Tibial nerve (tissue), 4 donors: ENCODE results near the gene EPS8L3. TPM values are rescaled to one million over a fixed set of nuclear protein-coding genes. Genes with fewer than 3 reads are reported as not detected.

Experiments
- DNase-seq, 2 donors: peaks; one replicate each; pipeline ENCODE4 v3.0.0-alpha.2; 2019; ENCODE audit warnings: low spot score in 2 of 2
- H3K27ac ChIP-seq, 4 donors: fragments of 200-600 bp; sonication (generic) in 3 of 4; one replicate each; pipeline ENCODE4 v1.5.1; 2017 to 2019; ENCODE audit warnings: mild to moderate bottlenecking in 1 of 4
- H3K27me3 ChIP-seq, 2 donors: fragments of 200-600 bp; sonication (generic) in 1 of 2; one replicate each; pipeline versions ENCODE4 v1.5.1 to v1.6.0; 2017 to 2019
- H3K36me3 ChIP-seq, 3 donors: fragments of 200-600 bp; sonication (generic); one replicate each; pipeline ENCODE4 v1.5.1; 2018 to 2019
- H3K4me1 ChIP-seq, 4 donors: fragments of 200-600 bp; sonication (generic) in 3 of 4; one replicate each; pipeline ENCODE4 v1.5.1; 2017 to 2019
- H3K4me3 ChIP-seq, 4 donors: fragments of 200-600 bp; sonication (generic) in 3 of 4; one replicate each; pipeline ENCODE4 v1.5.1; 2017 to 2019; ENCODE audit warnings: mild to moderate bottlenecking in 1 of 4, moderate library complexity in 1 of 4
- H3K9me3 ChIP-seq, 4 donors: fragments of 200-600 bp; sonication (generic) in 3 of 4; one replicate each; pipeline ENCODE4 v1.5.1; 2017 to 2019
- EP300 ChIP-seq, 2 donors: sonication (generic); formaldehyde crosslinking; IDR thresholded peaks; one replicate each; pipeline ENCODE4 v1.6.1; 2017; ENCODE audit warnings: antibody characterized with exemption in 2 of 2, mild to moderate bottlenecking in 1 of 2
- POLR2A ChIP-seq, 2 donors: fragments of 450-650 bp; IDR thresholded peaks; one replicate each; pipeline ENCODE4 v1.6.1; 2017; ENCODE audit warnings: antibody characterized with exemption in 2 of 2, mild to moderate bottlenecking in 2 of 2, moderate library complexity in 2 of 2
- WGBS, 2 donors: methylation state at CpG; one replicate each; pipeline ENCODE4 v1.1.5; 2018; 5-methylcytosine and 5-hydroxymethylcytosine counted together
- total RNA-seq, 4 donors: library from RNA; depleted of rRNA; stranded (reverse); fragments of >200 nt; gene quantifications; one replicate each; pipeline ENCODE4 v1.1.0, GENCODE V29; 2016
- TF ChIP-seq, protein P1 (sequence below), 5 experiments: fragments of 200-600 bp in 3 of 5; fragments of 450-650 bp in 2 of 5; sonication (generic) in 3 of 5; IDR thresholded peaks; one replicate each; pipeline ENCODE4 v1.5.1; 2016 to 2019; ENCODE audit warnings: antibody characterized with exemption in 5 of 5, mild to moderate bottlenecking in 3 of 5, moderate library complexity in 2 of 5

EPS8L3 gene
- total RNA-seq, 4 donors from 2014 or later: not detected

GRCh38 chr1:109796484-109797302 is 33.0 kb upstream of the EPS8L3 start:
- peak overlapping the region in 2 of 4 donors; percentile 36 to 52 for H3K27ac ChIP-seq
- no peak for DNase-seq
- TF ChIP-seq POLR2A (IDR thresholded peaks at IDR 0.05) (no peak), EP300 (IDR thresholded peaks at IDR 0.05) (no peak)
- TF ChIP-seq, protein P1, sequence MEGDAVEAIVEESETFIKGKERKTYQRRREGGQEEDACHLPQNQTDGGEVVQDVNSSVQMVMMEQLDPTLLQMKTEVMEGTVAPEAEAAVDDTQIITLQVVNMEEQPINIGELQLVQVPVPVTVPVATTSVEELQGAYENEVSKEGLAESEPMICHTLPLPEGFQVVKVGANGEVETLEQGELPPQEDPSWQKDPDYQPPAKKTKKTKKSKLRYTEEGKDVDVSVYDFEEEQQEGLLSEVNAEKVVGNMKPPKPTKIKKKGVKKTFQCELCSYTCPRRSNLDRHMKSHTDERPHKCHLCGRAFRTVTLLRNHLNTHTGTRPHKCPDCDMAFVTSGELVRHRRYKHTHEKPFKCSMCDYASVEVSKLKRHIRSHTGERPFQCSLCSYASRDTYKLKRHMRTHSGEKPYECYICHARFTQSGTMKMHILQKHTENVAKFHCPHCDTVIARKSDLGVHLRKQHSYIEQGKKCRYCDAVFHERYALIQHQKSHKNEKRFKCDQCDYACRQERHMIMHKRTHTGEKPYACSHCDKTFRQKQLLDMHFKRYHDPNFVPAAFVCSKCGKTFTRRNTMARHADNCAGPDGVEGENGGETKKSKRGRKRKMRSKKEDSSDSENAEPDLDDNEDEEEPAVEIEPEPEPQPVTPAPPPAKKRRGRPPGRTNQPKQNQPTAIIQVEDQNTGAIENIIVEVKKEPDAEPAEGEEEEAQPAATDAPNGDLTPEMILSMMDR (IDR thresholded peaks at IDR 0.05): no peak
- 69 to 75% methylated on average over 7 of the region's 7 CpGs for WGBS, 2 donors
- no peaks in the 10 kb centered on the region for H3K36me3 ChIP-seq
- H3K27me3 ChIP-seq: no peaks in the 10 kb centered on the region
- H3K9me3 ChIP-seq: no peaks in the 10 kb centered on the region
- H3K4me3 ChIP-seq: no peak overlapping the region
- peaks cover 0 to 50% (median 29%) of the 10 kb centered on the region in 4 donors for H3K4me1 ChIP-seq

GRCh38 chr1:109794319-109795132 is 30.8 kb upstream of the EPS8L3 start:
- no peak overlapping the region for H3K4me3 ChIP-seq
- TF ChIP-seq EP300 (IDR thresholded peaks at IDR 0.05) (no peak), POLR2A (IDR thresholded peaks at IDR 0.05) (no peak)
- TF ChIP-seq, protein P1 (IDR thresholded peaks at IDR 0.05): no peak
- WGBS, 2 donors: 68 to 72% methylated on average over 17 to 19 of the region's 19 CpGs
- DNase-seq: no peak
- no peaks in the 10 kb centered on the region for H3K27me3 ChIP-seq
- H3K4me1 ChIP-seq: peaks cover 0 to 57% (median 38%) of the 10 kb centered on the region in 4 donors
- H3K27ac ChIP-seq: peak overlapping the region in 3 of 4 donors; percentile 0 to 36 (median 30)
- H3K9me3 ChIP-seq: no peaks in the 10 kb centered on the region
- H3K36me3 ChIP-seq: no peaks in the 10 kb centered on the region

- no peak for TF ChIP-seq EP300 (IDR thresholded peaks at IDR 0.05)
- TF ChIP-seq POLR2A (IDR thresholded peaks at IDR 0.05): no peak
- TF ChIP-seq, protein P1 (IDR thresholded peaks at IDR 0.05): no peak
- Histone ChIP-seq H3K27ac (peak overlapping the region in 3 of 4 donors; percentile 0 to 57 (median 50)), H3K9me3 (no peaks in the 10 kb centered on the region), H3K4me1 (peaks cover 0 to 50% (median 38%) of the 10 kb centered on the region in 4 donors), H3K36me3 (no peaks in the 10 kb centered on the region), H3K27me3 (no peaks in the 10 kb centered on the region), H3K4me3 (no peak overlapping the region)
- no peak for DNase-seq
- 48 to 50% methylated on average over 11 of the region's 11 CpGs for WGBS, 2 donors
Measured at GRCh38 chr1:109793486-109794318, 30.0 kb upstream of the EPS8L3 start.

DNA sequence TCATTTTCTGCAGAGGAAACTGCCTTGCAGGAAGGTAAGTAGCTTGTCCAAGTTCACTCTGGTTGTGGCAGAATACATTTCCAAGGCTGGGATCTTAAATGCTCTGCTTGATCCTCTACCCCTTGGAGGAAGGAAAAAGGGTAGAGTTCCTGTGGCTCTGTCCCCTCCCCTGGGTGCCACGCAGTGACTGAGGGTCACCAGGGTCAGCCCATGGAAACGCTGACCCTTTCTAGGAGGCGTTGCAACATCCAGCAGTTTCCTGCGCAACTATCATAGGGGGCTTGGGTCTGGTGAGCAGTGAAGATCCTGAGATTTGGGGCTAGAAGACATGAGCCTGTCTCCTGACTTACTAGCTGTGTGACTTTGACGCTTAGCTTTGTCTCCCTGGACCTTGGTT is 29.4 kb upstream of the EPS8L3 start:
- Histone ChIP-seq H3K4me1 (peaks cover 0 to 50% (median 38%) of the 10 kb centered on the region in 4 donors), H3K4me3 (no peak overlapping the region), H3K27ac (peak overlapping the region in 3 of 4 donors; percentile 30 to 57 (median 50)), H3K27me3 (no peaks in the 10 kb centered on the region), H3K36me3 (no peaks in the 10 kb centered on the region), H3K9me3 (no peaks in the 10 kb centered on the region)
- no peak for DNase-seq
- 51% methylated on average over 5 of the region's 5 CpGs for WGBS, 2 donors
- TF ChIP-seq EP300 (IDR thresholded peaks at IDR 0.05): no peak
- TF ChIP-seq, protein P1 (IDR thresholded peaks at IDR 0.05): no peak
- TF ChIP-seq POLR2A (IDR thresholded peaks at IDR 0.05): no peak
